ENCODE measurements around the gene IRAK1.

The IRAK1 gene

DNA sequence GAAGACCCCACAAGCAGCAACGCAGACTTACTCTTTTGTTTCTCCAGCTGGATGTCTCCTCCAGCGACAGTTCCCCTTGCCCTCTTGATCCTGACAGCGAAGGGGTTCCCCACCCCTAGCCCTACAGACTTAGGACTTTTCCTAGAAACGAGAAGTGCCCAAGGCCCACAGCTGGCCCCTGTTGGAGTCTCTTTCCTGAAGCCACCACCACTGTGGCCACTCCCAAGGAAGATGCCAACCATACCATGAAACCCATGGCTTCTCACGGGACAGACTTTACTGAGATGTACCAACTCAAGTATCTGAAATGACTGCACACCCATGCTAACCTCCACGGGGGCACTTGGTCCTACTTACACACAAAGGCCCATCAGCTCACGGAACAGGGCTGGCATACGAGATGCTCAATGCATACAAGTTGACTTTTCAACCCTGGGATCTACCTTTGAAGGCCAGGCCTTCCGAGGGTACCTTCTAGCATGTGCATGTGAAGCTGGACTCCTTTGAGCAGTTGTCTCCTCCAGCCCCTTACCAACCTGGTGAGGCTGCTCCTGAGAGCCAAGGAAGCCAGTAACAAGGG is 924 bp upstream of the IRAK1 start:
- no peak overlapping the region for H3K4me3 ChIP-seq (ENCODE audit: low read depth, low read length)

DNA sequence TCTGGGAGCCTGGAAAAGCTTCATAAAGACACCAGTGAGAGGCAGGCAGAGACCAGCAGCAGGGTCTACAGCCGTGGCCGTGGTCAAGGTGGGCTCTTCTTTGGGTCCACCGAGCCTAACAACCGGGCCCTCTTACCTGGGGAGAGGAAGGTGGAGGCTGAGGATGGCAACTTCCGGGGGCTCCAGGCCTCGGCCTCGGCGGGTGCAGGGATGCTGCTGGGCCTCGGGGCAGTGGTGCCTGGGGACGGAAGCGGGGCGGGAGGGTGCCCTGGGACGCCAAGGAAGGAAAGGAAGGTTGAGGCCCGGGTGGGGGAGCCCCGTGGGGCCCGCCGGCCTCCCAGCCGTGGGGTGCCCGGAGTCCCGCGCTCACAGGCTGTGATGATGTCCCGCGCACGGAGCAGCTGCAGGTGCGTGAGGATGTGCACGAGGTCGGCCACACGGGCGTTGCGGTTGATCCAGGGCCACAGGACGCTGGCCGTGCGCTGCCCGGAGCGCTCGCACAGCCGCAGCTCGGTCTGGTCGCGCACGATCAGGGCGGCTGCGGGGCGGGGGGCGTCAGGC is 561 bp downstream of the IRAK1 start:
- H3K4me3 ChIP-seq (ENCODE audit: low read depth, low read length) = no peak overlapping the region

DNA sequence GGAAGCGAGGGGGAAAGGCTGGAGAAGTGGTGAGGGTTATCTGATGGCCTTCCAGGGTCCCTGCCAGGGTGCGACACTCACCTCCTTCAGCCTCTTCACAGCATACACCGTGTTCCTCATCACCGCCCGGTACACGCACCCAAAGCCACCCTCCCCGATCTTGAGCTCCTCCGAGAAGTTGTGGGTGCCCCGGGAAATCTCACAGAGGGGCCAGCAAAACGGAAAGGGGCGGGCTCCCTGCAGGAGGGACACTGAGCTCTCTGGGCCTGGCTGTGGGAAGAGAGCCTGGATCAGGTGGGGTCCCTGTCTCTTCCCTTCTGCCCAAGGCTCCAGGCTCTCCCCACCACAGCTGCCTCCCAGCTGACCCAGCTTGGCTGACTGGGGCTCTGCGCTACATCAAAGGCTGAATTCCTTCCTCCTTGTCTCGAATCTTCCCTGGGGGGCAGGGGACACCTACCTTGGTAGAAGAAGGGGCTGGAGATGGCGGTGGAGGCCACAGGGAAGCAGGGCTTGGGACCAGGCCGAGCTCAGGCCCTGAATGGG is 1.1 kb downstream of the IRAK1 start:
- no peak overlapping the region for H3K4me3 ChIP-seq (ENCODE audit: low read depth, low read length)

DNA sequence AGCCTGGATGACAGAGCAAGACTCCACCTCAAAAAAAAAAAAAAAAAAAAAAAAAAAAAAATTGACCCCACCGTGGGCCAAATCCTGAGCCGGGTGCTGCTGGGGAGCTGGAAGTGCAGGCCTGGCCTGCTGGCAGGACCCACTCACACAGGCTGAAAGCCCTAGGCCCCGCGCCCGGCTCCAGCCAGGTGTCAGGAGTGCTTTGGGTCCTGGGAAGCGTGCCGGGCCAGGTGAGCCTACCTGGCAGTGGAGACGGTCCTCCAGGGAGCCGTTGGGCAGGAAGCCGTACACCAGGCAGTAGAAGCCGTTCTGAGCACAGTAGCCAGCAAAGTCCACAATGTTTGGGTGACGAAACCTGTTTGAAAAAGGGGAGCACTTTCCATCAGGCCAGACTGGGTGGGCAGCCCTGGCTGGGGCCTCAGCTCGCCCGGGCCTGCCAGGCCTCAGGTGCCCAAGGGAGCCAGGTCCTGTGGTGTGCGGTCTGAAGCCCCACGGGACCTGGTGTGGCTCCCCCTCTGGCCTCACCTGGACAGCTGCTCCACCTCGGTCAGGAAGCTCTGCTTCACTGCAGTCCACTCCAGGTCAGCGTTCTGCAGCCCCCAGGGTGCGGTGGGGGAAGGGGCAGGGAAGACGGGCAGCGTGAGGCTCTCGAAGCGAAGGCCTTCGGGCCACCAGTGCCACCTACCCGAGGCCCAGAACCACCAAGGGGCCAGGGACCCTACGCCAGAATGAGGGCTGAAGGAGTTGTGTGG is 1.8 kb downstream of the IRAK1 start:
- H3K4me3 ChIP-seq (ENCODE audit: low read depth, low read length) = no peak overlapping the region

DNA sequence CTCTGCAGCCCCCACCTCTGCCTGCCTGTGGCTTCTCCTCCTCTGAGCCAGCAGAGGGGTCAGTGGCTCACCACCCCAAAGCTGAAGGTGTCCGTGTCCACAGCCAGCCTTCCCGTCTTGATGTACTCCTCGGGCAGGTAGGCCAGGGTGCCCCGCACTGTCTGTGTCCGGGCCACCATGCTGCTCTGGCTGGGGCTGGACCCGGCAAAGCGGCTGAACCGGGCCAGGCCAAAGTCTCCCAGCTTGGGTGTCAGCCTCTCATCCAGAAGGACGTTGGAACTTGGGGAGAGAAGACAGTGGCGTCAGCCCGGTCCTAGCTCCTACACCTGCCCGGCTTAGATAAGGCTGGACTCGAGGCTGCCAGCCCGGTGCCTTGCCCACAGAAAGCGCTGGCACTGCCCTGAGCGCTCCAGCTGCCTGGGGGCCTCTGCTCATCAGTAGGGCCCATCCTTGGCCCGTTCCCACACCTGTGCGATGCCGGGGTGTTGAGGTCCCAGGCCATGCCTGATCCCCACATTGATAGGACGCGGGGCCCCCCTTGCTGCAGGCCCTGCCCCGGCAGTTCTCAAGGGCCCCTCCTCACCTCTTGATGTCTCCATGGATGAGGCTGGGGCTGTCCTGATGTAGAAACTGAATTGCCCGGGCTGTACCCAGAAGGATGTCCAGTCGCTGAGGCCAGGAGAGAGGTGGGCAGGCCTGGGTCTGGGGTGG is 3.2 kb downstream of the IRAK1 start:
- no peak overlapping the region for H3K4me3 ChIP-seq (ENCODE audit: low read depth, low read length)

DNA sequence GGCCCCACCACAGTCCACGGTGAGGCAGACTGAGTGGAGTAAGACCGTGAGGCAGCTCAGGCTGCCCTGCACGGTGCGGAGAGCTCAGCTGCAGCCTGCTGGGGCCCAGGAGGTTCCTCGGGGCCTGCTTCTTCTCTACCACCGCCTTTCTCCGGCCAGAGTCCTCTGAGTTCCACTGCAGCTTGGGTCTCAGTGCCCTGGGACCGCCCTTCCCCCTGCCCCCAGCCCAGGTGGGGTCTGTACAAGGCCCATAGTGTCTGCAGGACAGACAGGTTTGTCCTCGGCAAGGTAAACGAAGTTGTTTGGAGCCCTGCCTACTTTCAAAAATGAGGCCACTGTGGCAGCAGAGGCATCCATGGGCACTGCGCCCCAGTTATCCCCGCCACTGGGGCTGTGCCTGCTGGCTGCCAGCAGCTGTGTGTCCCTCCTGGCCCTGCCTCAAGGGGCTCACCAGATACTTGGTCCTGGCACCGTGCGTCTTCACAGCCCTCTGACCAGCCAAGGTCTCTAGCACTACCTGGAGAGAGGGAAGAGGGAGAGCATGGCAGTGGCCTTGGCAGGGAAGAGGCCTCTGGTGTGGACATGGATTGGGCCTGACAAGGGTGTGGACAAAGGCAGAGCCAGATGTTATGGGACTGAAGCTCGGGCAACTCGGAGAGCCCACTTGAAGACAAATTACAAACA is 4.0 kb downstream of the IRAK1 start:
- no peak overlapping the region for H3K4me3 ChIP-seq (ENCODE audit: low read depth, low read length)

DNA sequence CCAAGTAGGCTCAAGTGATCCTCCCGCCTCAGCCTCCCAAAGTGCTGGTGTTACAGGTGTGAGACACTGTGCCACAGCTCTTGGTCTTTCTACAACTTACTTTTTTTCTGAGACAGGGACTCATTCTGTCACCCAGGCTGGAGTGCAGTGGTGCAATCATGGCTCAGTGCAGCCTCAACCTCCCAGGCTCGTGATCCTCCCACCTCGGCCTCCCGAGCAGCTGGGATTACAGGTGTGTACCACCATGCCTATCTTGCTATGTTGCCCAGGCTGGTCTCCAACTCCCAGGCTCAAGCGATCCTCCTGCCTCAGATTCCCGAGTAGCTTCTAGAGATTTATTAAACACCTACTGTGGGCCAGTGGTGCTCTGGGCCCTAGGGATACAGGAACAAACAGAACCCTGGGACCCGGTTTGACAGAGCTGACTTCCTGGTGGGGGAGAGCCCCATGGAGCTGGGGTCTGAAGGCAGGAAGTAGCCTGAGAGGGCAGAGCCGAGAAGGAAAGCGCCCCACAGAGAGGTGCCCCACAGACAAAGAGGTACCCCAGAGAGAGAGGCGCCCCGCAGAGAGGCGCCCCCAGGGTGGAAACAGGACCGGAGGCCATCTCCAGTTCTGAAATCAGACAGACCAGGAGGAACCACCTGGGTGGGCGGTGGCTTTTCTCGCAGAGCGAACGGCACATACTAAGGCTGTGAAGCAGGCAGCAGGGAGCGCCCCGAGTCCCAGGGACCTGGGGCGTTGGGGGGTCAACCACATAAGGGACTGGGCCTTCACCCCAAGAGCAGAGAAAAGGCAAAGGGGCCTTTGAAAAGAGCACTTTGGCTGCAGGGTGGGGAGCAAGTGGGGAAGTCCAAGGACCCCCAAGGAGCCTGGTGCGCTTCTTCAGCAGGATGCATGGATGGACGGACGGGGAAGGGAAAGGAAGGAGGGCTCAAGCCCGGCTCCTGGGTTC is 5.0 kb downstream of the IRAK1 start:
- H3K4me3 ChIP-seq (ENCODE audit: low read depth, low read length) = no peak overlapping the region

DNA sequence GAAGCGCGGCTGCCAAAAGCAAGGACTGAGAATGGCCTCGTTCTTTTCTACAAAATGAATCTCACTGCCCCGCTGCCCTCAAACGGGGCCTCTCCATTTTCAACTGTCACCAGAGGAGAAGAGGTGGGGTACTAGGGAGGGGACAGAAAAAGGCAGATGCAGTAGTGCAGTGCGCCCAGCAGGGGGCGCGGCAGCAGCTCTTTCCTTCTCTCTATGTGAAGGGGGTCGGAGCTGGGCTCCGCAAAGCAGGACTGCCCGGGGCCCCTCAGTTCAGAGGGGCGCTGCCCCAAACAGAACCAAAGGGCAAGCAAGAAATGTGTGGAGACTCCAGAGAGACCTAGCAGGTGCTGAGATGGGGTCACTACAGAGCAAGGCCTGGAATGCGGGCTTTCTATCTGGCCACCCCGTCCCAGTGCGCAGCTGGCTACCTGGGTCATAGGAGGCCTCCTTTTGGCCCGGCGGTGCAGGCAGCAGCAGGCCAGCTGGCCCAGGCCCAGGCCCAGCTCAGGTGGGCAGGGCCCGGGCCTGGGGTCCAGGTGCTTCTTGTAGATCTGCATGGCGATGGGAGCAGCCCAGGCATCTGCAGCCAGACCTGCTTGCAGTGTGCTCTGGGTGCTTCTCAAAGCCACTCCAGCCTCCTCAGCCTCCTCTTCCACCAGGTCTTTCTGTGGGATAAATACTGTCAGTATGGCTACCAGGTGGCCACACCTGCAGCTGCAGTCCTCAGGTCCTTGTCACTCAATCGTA is 5.9 kb downstream of the IRAK1 start:
- H3K4me3 ChIP-seq (ENCODE audit: low read depth, low read length) = no peak overlapping the region

DNA sequence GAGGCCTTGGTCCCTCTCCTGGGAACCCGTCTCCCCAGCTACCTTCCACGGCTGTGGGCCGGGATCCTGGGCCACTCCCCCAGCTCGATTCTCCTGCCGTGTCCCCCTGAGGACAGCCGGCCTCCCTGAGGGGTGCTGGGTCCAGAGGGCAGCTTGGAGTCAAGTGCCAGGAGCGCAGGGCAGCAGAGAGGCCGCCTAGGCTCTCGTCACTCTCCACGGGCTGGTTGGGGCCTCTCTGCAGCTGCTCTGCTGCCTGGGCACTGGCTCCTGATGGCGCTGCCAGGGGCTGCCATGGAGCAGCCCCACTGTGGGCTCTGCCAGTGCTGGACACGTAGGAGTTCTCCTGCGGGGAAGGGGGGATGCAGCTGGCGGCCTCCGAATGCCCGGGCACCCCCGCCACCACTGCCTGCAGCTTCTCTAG is 6.7 kb downstream of the IRAK1 start:
- no peak overlapping the region for H3K4me3 ChIP-seq (ENCODE audit: low read depth, low read length)

DNA sequence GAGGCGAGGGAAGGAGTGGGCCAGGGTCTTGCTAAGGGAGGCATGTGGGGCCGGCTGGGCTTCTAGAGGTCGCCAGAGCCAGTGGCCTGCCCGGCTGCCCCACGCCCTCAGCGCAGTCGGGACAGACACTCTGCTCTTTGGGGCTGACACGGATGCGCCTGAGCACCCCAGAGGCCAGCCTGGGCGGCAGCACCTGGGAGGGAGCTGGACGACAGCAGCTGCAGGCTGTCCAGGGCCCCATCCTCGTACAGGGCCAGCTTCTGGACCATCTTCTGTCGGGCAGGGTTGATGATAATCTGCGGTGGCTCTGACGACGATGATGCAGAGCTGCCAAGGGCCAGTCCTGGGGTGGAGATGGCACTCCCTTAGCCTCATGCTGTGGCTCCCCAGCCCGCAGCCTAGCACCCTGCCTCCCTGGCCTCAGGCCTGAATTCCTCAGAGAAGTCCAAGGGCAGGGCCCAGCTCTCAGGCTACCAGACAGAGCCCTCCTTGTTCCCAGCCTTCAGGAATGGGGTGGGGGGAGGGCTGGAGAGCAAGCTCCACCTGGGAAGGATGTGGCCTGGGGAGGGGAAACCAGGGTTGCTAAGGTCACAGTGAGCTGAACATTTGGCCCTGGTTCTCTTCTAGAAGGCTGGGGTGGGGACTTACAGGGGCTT is 7.2 kb downstream of the IRAK1 start:
- H3K4me3 ChIP-seq (ENCODE audit: low read depth, low read length) = no peak overlapping the region

DNA sequence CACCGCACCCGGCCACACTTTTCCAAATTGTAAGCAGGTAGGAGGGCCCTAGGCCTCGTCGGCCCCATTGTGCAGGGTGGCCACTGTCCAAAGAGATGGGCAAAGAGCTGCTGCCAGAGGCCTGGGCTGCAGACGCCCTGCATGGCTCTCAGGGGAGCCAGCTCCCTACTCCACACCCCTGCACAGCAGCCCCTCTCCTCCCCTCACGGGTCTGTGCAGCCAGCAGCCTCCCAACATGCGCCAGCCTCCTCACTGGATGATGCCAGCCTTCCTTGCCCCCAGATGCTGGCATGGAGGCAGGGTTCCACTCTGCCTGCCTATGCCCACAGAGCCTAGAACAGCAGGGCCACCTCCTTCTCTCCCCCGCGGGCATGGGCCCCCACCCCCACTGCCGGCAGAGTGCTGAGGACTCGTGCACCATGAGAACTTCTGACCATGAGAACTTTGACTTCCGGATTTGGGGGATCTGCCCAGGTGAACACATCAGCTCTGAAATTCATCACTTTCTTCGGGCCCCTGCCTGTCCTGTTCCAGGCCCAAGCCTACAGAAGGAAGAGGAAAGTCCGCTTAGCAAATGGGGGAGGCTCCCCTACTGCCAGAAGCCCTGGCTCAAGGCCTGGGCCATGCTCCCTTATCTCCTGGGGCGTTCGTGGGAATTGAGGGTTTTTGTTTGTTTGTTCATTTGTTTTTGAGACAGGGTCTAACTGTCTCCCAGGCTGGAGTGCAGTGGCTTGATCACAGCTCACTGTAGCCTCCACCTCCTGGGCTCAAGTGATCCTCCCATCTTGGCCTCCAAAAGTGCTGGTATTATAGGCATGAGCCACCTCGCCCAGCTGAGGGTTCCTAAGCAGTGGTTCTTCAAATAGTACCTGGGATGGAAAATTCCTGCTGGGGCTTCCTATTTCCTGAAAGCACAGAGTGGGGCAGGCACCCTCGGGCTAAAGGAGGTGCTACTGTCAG is 8.0 kb downstream of the IRAK1 start:
- no peak overlapping the region for H3K4me3 ChIP-seq (ENCODE audit: low read depth, low read length)

DNA sequence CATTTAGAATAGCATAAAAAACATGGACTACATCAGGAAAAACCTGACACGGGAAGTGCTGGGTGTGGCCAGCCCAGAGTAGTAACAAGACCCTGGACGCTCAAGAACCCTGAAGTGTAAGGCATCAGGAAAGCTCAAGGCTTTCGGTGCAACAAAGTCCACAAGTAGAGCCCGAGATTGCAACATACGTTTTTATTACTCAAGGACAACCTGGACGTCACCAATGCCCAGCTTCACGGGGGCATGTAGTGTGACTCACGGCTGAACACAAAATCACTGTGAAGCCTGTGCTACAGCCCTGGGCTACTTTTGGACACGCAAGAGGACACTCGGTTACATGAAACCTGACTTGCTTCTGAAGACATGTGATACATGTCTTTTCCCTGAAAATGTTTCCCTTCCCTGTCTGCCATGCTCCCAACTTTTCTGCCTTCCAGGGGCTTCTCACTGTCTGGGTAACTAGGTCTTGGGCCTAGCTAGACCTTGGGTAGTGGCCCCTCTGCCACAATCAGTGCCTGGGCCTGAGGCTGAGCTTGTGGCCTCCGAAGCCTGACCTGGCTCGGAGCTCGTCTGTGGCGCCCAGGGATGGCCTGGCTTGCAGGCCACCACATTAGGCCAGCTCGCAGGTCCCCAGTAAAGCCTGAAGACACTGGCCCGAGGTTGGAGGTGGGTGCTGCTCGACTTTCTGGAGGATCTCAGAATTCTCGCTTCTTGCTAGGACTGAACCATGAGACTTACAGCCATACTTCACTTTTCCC is 9.2 kb downstream of the IRAK1 start:
- H3K4me3 ChIP-seq (ENCODE audit: low read depth, low read length) = no peak overlapping the region

DNA sequence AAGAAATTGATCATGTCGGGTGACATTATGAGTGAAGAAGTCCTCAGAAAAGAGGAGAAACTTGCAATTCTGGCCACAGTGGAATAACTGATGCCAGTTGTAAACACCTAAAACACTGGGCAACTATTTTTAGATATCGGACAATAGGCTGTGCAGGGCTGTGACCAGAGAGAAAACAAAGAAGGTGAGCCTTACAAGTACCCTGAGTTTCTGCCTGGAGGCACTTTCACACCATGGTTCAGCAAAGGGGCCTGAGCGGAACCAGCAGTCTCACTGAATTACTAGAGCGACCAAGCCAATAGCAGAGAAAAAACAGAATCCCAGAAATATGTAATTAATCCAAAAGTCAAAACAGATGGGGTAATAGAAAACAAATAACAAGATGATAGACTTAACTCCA is 11.2 kb downstream of the IRAK1 start:
- H3K4me3 ChIP-seq (ENCODE audit: low read depth, low read length) = no peak overlapping the region

DNA sequence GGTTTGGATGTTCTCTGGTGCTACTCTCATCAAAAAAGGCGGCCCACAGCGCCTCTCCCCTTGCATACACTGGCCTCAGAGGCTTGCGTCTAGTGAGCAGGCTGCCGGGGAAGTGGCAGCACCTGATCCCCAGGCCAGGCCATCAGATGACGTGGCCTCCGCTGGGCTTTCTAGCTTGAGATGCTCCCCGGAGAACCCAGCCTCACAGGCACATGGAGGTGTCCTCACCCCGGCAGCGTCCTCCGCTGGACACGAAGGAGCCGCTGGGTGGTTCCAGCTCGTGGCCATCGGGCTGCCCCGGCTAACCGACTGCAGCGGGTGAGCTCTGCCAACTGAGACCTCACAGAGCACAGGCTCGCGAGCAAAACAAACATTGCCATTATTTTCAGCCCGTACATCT is 12.8 kb downstream of the IRAK1 start:
- no peak overlapping the region for H3K4me3 ChIP-seq (ENCODE audit: low read depth, low read length)

DNA sequence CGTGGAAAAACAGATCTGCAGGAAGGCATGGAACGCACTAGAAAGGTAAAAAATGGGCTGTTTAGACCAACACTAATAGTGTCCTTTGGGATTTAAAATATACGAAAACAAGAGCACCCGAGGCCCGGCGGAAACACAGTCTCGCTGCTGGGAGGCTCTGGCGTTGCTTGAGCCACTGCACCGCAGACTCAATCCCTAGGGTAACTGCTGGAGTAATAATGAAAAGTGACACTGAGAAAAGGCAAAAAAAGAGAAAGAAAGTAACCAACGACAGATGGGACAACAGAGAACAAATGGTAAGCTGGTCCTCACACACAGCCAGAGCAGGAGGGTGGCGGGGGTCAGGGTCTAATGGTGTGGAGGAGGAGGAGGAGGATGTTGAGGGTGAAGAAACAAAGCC is 15.4 kb downstream of the IRAK1 start:
- no peak overlapping the region for H3K4me3 ChIP-seq (ENCODE audit: low read depth, low read length)

DNA sequence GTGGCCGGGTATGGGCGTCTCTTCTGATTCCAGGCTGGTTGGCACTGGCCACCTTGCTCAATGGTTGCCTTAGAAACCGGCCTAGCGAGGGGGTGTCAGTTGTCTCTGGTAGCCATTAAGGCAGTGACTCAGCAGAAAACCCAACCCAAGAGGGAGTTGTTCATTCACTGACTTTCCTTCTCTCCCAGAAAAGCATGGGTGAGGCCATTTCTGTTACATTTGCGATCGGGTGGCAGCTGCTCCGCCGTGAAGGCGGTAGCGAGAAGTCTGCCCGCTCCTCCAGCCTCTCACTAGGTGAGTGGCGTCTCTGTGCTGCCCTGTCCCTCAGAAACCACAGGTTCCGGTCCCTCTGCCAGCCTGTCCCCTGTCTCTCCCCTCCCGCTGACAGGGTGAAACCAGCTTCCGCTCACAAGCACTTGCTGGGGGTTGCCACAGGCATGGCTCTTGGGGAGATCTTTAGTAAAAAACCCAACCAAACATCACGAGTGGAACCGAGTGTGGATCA is 17.4 kb downstream of the IRAK1 start:
- no peak overlapping the region for H3K4me3 ChIP-seq (ENCODE audit: low read depth, low read length)

DNA sequence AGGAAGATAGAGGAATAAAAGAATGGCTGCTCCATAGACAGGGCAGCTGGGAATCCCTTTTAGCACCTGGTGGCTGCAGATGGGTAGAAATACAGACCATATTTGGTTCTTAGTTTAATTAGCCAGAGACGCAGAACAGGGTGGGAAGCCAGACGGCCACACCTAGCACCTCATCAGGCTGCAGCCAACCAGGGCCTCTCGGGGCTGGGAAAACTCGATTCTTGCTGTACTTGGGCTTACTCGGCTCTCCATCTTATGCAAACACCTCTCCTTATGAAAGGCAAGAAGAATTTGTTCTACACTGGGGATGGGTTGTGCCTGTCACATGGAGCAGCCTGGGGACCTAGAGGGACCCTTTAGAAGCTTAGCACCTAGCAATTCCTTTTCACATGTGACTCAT is 19.7 kb downstream of the IRAK1 start:
- H3K4me3 ChIP-seq (ENCODE audit: low read depth, low read length) = no peak overlapping the region
